H9 (cell line): ENCODE results near the gene SLC4A5. TPM values are rescaled to one million over a fixed set of nuclear protein-coding genes. Genes with fewer than 3 reads are reported as not detected.

ENCODE experiments used
- DNase-seq: peaks from one replicate; pipeline ENCODE4 v3.0.0-alpha.2; 2017
- H2AFZ ChIP-seq: one replicate; pipeline ENCODE4 v1.6.1; 2013; ENCODE audit warnings: mild to moderate bottlenecking, low read length, control low read depth, moderate library complexity
- H2AK5ac ChIP-seq: 2 replicates; pipeline ENCODE4 v1.6.1; 2013; ENCODE audit warnings: low read length, control low read depth, mixed read lengths; ENCODE audit not compliant: insufficient read length
- H2BK120ac ChIP-seq: one replicate; pipeline ENCODE4 v1.6.1; 2013; ENCODE audit warnings: low read depth, mild to moderate bottlenecking, low read length, control low read depth, inconsistent platforms; ENCODE audit not compliant: poor library complexity, severe bottlenecking
- H2BK12ac ChIP-seq: 2 replicates; pipeline ENCODE4 v1.6.1; 2013; ENCODE audit warnings: low read length, control low read depth, mixed read lengths, low read depth; ENCODE audit not compliant: insufficient read length
- H2BK15ac ChIP-seq: 2 replicates; pipeline ENCODE4 v1.6.1; 2013; ENCODE audit warnings: low read depth, low read length, control low read depth
- H2BK20ac ChIP-seq: one replicate; pipeline ENCODE4 v1.6.1; 2013; ENCODE audit warnings: low read depth, mild to moderate bottlenecking, low read length, control low read depth, inconsistent platforms; ENCODE audit not compliant: poor library complexity, severe bottlenecking
- H2BK5ac ChIP-seq: 2 replicates; pipeline ENCODE4 v1.6.1; 2013; ENCODE audit warnings: low read length, control low read depth, mixed read lengths; ENCODE audit not compliant: insufficient read length
- H3K14ac ChIP-seq: 2 replicates; pipeline ENCODE4 v1.6.1; 2013; ENCODE audit warnings: low read length, control low read depth; ENCODE audit not compliant: insufficient read depth
- H3K18ac ChIP-seq: 2 replicates; pipeline ENCODE4 v1.6.1; 2013; ENCODE audit warnings: low read depth, mild to moderate bottlenecking, mixed read lengths, low read length, control low read depth; ENCODE audit not compliant: insufficient read length
- H3K23ac ChIP-seq: 2 replicates; pipeline ENCODE4 v1.6.1; 2013; ENCODE audit warnings: low read length, control low read depth, mixed read lengths, low read depth; ENCODE audit not compliant: insufficient read length
- H3K23me2 ChIP-seq: 2 replicates; pipeline ENCODE4 v1.6.1; 2013; ENCODE audit warnings: low read depth, mild to moderate bottlenecking, mixed read lengths, low read length, control low read depth; ENCODE audit not compliant: insufficient read length, poor library complexity, severe bottlenecking
- H3K27ac ChIP-seq: 2 replicates; pipeline ENCODE4 v1.5.1; 2013; ENCODE audit warnings: low read length, control low read depth, mixed read lengths, low read depth; ENCODE audit not compliant: insufficient read length
- H3K27me3 ChIP-seq: 2 replicates; pipeline ENCODE4 v1.6.1; 2013; ENCODE audit warnings: low read length, control low read depth, inconsistent platforms; ENCODE audit not compliant: insufficient read depth
- H3K4ac ChIP-seq: 2 replicates; pipeline ENCODE4 v1.6.1; 2013; ENCODE audit warnings: low read depth, mild to moderate bottlenecking, control low read depth, inconsistent platforms, low read length, moderate library complexity
- H3K4me1 ChIP-seq: 2 replicates; pipeline ENCODE4 v1.6.1; 2013; ENCODE audit warnings: low read length, control low read depth, inconsistent platforms; ENCODE audit not compliant: insufficient read depth
- H3K4me2 ChIP-seq: 2 replicates; pipeline ENCODE4 v1.6.1; 2013; ENCODE audit warnings: low read length, control low read depth, mixed read lengths; ENCODE audit not compliant: insufficient read length, insufficient read depth
- H3K56ac ChIP-seq: 2 replicates; pipeline ENCODE4 v1.6.1; 2013; ENCODE audit warnings: low read depth, mild to moderate bottlenecking, mixed read lengths, low read length, control low read depth; ENCODE audit not compliant: insufficient read length
- H3K79me1 ChIP-seq: 2 replicates; pipeline ENCODE4 v1.6.1; 2013; ENCODE audit warnings: low read depth, mild to moderate bottlenecking, moderate library complexity, low read length, control low read depth, inconsistent platforms; ENCODE audit not compliant: insufficient read depth, poor library complexity, severe bottlenecking
- H3K79me2 ChIP-seq: 2 replicates; pipeline ENCODE4 v1.6.1; 2013; ENCODE audit warnings: low read length, control low read depth, inconsistent platforms; ENCODE audit not compliant: insufficient read depth
- H3K9ac ChIP-seq: 2 replicates; pipeline ENCODE4 v1.6.1; 2013; ENCODE audit warnings: low read length, control low read depth, mixed read lengths; ENCODE audit not compliant: insufficient read length; ENCODE audit errors: extremely low read depth
- H3K9me3 ChIP-seq: one replicate; pipeline ENCODE4 v1.6.1; 2013; ENCODE audit warnings: low read depth, low read length, inconsistent platforms; ENCODE audit not compliant: control insufficient read depth
- H3T11ph ChIP-seq: one replicate; pipeline ENCODE4 v1.6.1; 2013; ENCODE audit warnings: mild to moderate bottlenecking, low read length, control low read depth, inconsistent platforms
- H4K20me1 ChIP-seq: one replicate; pipeline ENCODE4 v1.6.1; 2013; ENCODE audit not compliant: control insufficient read depth, insufficient read length, insufficient read depth
- H4K5ac ChIP-seq: 2 replicates; pipeline ENCODE4 v1.6.1; 2013; ENCODE audit warnings: low read depth, mild to moderate bottlenecking, mixed read lengths, low read length, control low read depth; ENCODE audit not compliant: insufficient read length
- H4K8ac ChIP-seq: replicated peaks from 2 replicates; pipeline ENCODE4 v1.6.1; 2013; ENCODE audit warnings: low read length, control low read depth, mixed read lengths, low read depth; ENCODE audit not compliant: insufficient read length
- H4K91ac ChIP-seq: 2 replicates; pipeline ENCODE4 v1.6.1; 2013; ENCODE audit warnings: low read depth, mild to moderate bottlenecking, moderate library complexity, mixed read lengths, low read length, control low read depth; ENCODE audit not compliant: insufficient read length
- H3K27ac Mint-ChIP-seq, 3 experiments: 2 replicates in 2 of 3; 3 replicates in 1 of 3; pipeline ENCODE4 v1.8.0; 2020 to 2021; ENCODE audit warnings: mixed read lengths in 3 of 3, mild to moderate bottlenecking in 1 of 3, moderate library complexity in 1 of 3
- H3K27me3 Mint-ChIP-seq: 2 replicates; pipeline ENCODE4 v1.8.0; 2021; ENCODE audit warnings: low read depth, mild to moderate bottlenecking, moderate library complexity, mixed read lengths
- H3K36me3 Mint-ChIP-seq, 3 experiments: 2 replicates in 2 of 3; 3 replicates in 1 of 3; pipeline ENCODE4 v1.8.0; 2020 to 2021; ENCODE audit warnings: low read depth in 3 of 3, mixed read lengths in 3 of 3; ENCODE audit not compliant: insufficient read depth in 1 of 3
- H3K4me1 Mint-ChIP-seq, 2 experiments: 2 replicates each; pipeline ENCODE4 v1.8.0; 2020; ENCODE audit warnings: mixed read lengths in 2 of 2
- H3K4me3 Mint-ChIP-seq, 2 experiments: 2 replicates in 1 of 2; 3 replicates in 1 of 2; pipeline ENCODE4 v1.8.0; 2020 to 2021; ENCODE audit warnings: mild to moderate bottlenecking in 2 of 2, mixed read lengths in 2 of 2, moderate library complexity in 1 of 2
- H3K9me3 Mint-ChIP-seq, 2 experiments: 2 replicates in 1 of 2; 3 replicates in 1 of 2; pipeline ENCODE4 v1.8.0; 2020; ENCODE audit warnings: mild to moderate bottlenecking in 2 of 2, mixed read lengths in 2 of 2, moderate library complexity in 1 of 2
- CTCF ChIP-seq: fragments of 200-600 bp; sonication (generic); conservative IDR thresholded peaks from 3 replicates; pipeline ENCODE4 v1.8.0; 2021; ENCODE audit warnings: antibody characterized with exemption, mild to moderate bottlenecking
- total RNA-seq: library from RNA; stranded (reverse); gene quantifications from 2 replicates; pipeline ENCODE4 v1.2.1, GENCODE V29; 2021

Gene SLC4A5
- total RNA-seq, 1 experiment from 2014 or later, result 0.50 TPM

DNA sequence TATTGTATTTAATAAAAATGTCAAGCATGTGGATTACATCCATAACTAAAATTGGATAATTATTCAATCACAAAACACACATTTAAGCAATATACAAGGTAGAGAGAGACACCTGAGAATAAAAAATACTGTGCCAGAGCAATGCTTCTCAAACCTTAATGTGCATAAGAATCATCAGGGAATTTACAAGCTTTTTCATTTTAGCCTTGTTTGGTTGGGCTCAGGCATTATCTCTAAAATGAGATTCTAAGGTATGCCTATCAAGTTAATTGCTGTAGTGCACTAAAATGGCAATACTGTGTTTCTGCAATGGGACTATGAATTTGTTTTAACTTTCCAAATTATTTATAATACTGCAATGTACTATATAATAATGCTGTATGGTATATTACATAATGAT lies 165.5 kb downstream of the SLC4A5 start:
- peak overlapping the region; percentile 88 for H3K9ac ChIP-seq
- H3K27me3 ChIP-seq, result no peaks in the 10 kb centered on the region
- H3K4me1 Mint-ChIP-seq, result peaks cover 13 to 15% of the 10 kb centered on the region in 2 experiments
- no peaks in the 10 kb centered on the region for H3K23me2 ChIP-seq
- no peak overlapping the region for H3T11ph ChIP-seq
- H2BK15ac ChIP-seq, result no peak overlapping the region
- H3K79me1 ChIP-seq, result peaks cover 7% of the 10 kb centered on the region
- H2BK20ac ChIP-seq, result no peak overlapping the region
- DNase-seq, result no peak
- H4K91ac ChIP-seq, result no peak overlapping the region
- peaks cover 20 to 38% (median 24%) of the 10 kb centered on the region in 3 experiments for H3K36me3 Mint-ChIP-seq
- H3K4me1 ChIP-seq, result no peaks in the 10 kb centered on the region
- H3K56ac ChIP-seq, result no peak overlapping the region
- no peaks in the 10 kb centered on the region for H3K9me3 ChIP-seq
- no peak overlapping the region for H2BK12ac ChIP-seq
- H3K27me3 Mint-ChIP-seq, result no peaks in the 10 kb centered on the region
- H3K9me3 Mint-ChIP-seq, result peaks cover 4% of the 10 kb centered on the region in 2 experiments; a peak in 3 of 5 replicates
- TF ChIP-seq CTCF, result no peak
- H3K4me3 Mint-ChIP-seq, result peak overlapping the region; percentile 90 to 93
- no peak overlapping the region for H4K8ac ChIP-seq
- H3K27ac ChIP-seq, result no peak overlapping the region
- no peak overlapping the region for H3K14ac ChIP-seq
- H2AFZ ChIP-seq, result no peak overlapping the region
- no peak overlapping the region for H2BK5ac ChIP-seq
- H2BK120ac ChIP-seq, result no peak overlapping the region
- peak overlapping the region; percentile 82 to 98 (median 93); a peak in 5 of 7 replicates for H3K27ac Mint-ChIP-seq
- no peaks in the 10 kb centered on the region for H4K20me1 ChIP-seq
- H3K79me2 ChIP-seq, result peaks cover 16% of the 10 kb centered on the region; the same call in 1 of the 2 replicates
- H2AK5ac ChIP-seq, result no peak overlapping the region
- H3K18ac ChIP-seq, result no peak overlapping the region
- H3K4me2 ChIP-seq, result peak overlapping the region; percentile 72
- no peak overlapping the region for H4K5ac ChIP-seq
- no peak overlapping the region for H3K23ac ChIP-seq
- H3K4ac ChIP-seq, result no peak overlapping the region
